Spinal cord (tissue), 10 donors: ENCODE data around the gene LCA5L. TPM values are rescaled to one million over a fixed set of nuclear protein-coding genes. Genes with fewer than 3 reads are reported as not detected.

Source experiments
- DNase-seq, 6 donors: peaks; one replicate each; pipeline versions ENCODE4 v3.0.0 to v3.0.0-alpha.2; 2013 to 2015; ENCODE audit warnings: low spot score in 6 of 6, low read depth in 4 of 6
- H3K27ac ChIP-seq: one replicate; pipeline ENCODE4 v1.5.1; 2013; ENCODE audit warnings: low read depth, low read length, control low read depth
- H3K27me3 ChIP-seq: one replicate; pipeline ENCODE4 v1.6.1; 2013; ENCODE audit warnings: low read length; ENCODE audit not compliant: control insufficient read depth, insufficient read depth
- H3K36me3 ChIP-seq: one replicate; pipeline ENCODE4 v1.6.1; 2013; ENCODE audit warnings: low read length; ENCODE audit not compliant: control insufficient read depth, insufficient read depth
- H3K4me1 ChIP-seq: one replicate; pipeline ENCODE4 v1.6.1; 2013; ENCODE audit warnings: low read length; ENCODE audit not compliant: control insufficient read depth, insufficient read depth
- H3K4me3 ChIP-seq: one replicate; pipeline ENCODE4 v1.5.1; 2013; ENCODE audit warnings: low read depth, low read length, control low read depth
- H3K9me3 ChIP-seq: one replicate; pipeline ENCODE4 v1.6.1; 2013; ENCODE audit warnings: low read length; ENCODE audit not compliant: control insufficient read depth, insufficient read depth
- WGBS: methylation state at CpG from one replicate; pipeline ENCODE4 v1.1.5; 2013; ENCODE audit warnings: missing lambda C conversion rate; ENCODE audit not compliant: insufficient coverage; 5-methylcytosine and 5-hydroxymethylcytosine counted together
- polyA plus RNA-seq, 2 donors: library from polyadenylated mRNA; unstranded; fragments of 120-200 nt; gene quantifications; one replicate each; pipeline ENCODE4 v1.2.1, GENCODE V29; 2013; ENCODE audit not compliant: insufficient read length in 2 of 2
- total RNA-seq, 2 donors: library from RNA; depleted of rRNA in 1 of 2; stranded (reverse); fragments of 120-200 nt in 1 of 2; fragments of >200 nt in 1 of 2; gene quantifications; one replicate each; pipeline versions ENCODE4 v1.2.3 to v1.2.4, GENCODE V29; 2013 to 2014
- donor health status: healthy.

Gene LCA5L
- total and polyA plus RNA-seq, 4 donors, result 2.1 to 4.3 (median 3.1) TPM

GRCh38 chr21:39472786-39473185 is 27.2 kb upstream of the LCA5L start:
- no peak for DNase-seq
- no peaks in the 10 kb centered on the region for H3K4me1 ChIP-seq
- H3K36me3 ChIP-seq, result no peaks in the 10 kb centered on the region
- 100% methylated on average over 1 of the region's 4 CpGs for WGBS
- H3K27ac ChIP-seq, result no peak overlapping the region
- H3K27me3 ChIP-seq, result no peaks in the 10 kb centered on the region
- no peaks in the 10 kb centered on the region for H3K9me3 ChIP-seq
- H3K4me3 ChIP-seq, result no peak overlapping the region

GRCh38 chr21:39471598-39471997 is 26.0 kb upstream of the LCA5L start:
- no peak overlapping the region for H3K4me3 ChIP-seq
- H3K36me3 ChIP-seq, result no peaks in the 10 kb centered on the region
- H3K27ac ChIP-seq, result no peak overlapping the region
- H3K9me3 ChIP-seq, result no peaks in the 10 kb centered on the region
- DNase-seq, result no peak
- H3K4me1 ChIP-seq, result no peaks in the 10 kb centered on the region
- WGBS, result no CpG with 5 or more reads among the region's 3 CpGs
- no peaks in the 10 kb centered on the region for H3K27me3 ChIP-seq

- Histone ChIP-seq H3K36me3 (no peaks in the 10 kb centered on the region), H3K27ac (no peak overlapping the region), H3K9me3 (no peaks in the 10 kb centered on the region), H3K4me1 (no peaks in the 10 kb centered on the region), H3K4me3 (no peak overlapping the region), H3K27me3 (no peaks in the 10 kb centered on the region)
- DNase-seq, result no peak
- 80% methylated on average over 1 of the region's 1 CpG for WGBS
Measured at GRCh38 chr21:39468559-39468958, 23.0 kb upstream of the LCA5L start.

GRCh38 chr21:39467746-39468145 is 22.2 kb upstream of the LCA5L start:
- Histone ChIP-seq H3K36me3 (no peaks in the 10 kb centered on the region), H3K27ac (no peak overlapping the region), H3K27me3 (no peaks in the 10 kb centered on the region), H3K9me3 (no peaks in the 10 kb centered on the region), H3K4me3 (no peak overlapping the region), H3K4me1 (no peaks in the 10 kb centered on the region)
- 91% methylated on average over 3 of the region's 3 CpGs for WGBS
- DNase-seq, result no peak

GRCh38 chr21:39466584-39466983 is 21.0 kb upstream of the LCA5L start:
- H3K9me3 ChIP-seq, result no peaks in the 10 kb centered on the region
- no peaks in the 10 kb centered on the region for H3K4me1 ChIP-seq
- no peak for DNase-seq
- H3K27ac ChIP-seq, result no peak overlapping the region
- no peak overlapping the region for H3K4me3 ChIP-seq
- H3K27me3 ChIP-seq, result no peaks in the 10 kb centered on the region
- H3K36me3 ChIP-seq, result no peaks in the 10 kb centered on the region

GRCh38 chr21:39463308-39463707 is 17.7 kb upstream of the LCA5L start:
- Histone ChIP-seq H3K4me1 (no peaks in the 10 kb centered on the region), H3K36me3 (no peaks in the 10 kb centered on the region), H3K4me3 (no peak overlapping the region), H3K27ac (no peak overlapping the region), H3K9me3 (no peaks in the 10 kb centered on the region), H3K27me3 (no peaks in the 10 kb centered on the region)
- DNase-seq, result no peak
- WGBS, result no CpG with 5 or more reads among the region's 3 CpGs

- Histone ChIP-seq H3K27ac (no peak overlapping the region), H3K36me3 (no peaks in the 10 kb centered on the region), H3K4me3 (no peak overlapping the region), H3K4me1 (no peaks in the 10 kb centered on the region), H3K9me3 (no peaks in the 10 kb centered on the region), H3K27me3 (no peaks in the 10 kb centered on the region)
- no peak for DNase-seq
- 83% methylated on average over 1 of the region's 3 CpGs for WGBS
Measured at GRCh38 chr21:39461419-39461818, 15.8 kb upstream of the LCA5L start.

- Histone ChIP-seq H3K4me1 (peaks cover 13% of the 10 kb centered on the region), H3K4me3 (no peak overlapping the region), H3K27me3 (no peaks in the 10 kb centered on the region), H3K9me3 (no peaks in the 10 kb centered on the region), H3K27ac (no peak overlapping the region), H3K36me3 (no peaks in the 10 kb centered on the region)
- no CpG with 5 or more reads among the region's 3 CpGs for WGBS
- DNase-seq, result no peak
Measured at GRCh38 chr21:39456665-39457064, 11.1 kb upstream of the LCA5L start.

GRCh38 chr21:39454949-39455668 is 9.5 kb upstream of the LCA5L start:
- no peaks in the 10 kb centered on the region for H3K36me3 ChIP-seq
- 64% methylated on average over 4 of the region's 6 CpGs for WGBS
- H3K9me3 ChIP-seq, result no peaks in the 10 kb centered on the region
- no peak overlapping the region for H3K4me3 ChIP-seq
- no peak for DNase-seq
- no peaks in the 10 kb centered on the region for H3K27me3 ChIP-seq
- H3K4me1 ChIP-seq, result peaks cover 17% of the 10 kb centered on the region
- H3K27ac ChIP-seq, result no peak overlapping the region

GRCh38 chr21:39453571-39454179 is 8.1 kb upstream of the LCA5L start:
- DNase-seq, result no peak
- Histone ChIP-seq H3K36me3 (no peaks in the 10 kb centered on the region), H3K27me3 (no peaks in the 10 kb centered on the region), H3K4me3 (no peak overlapping the region), H3K27ac (no peak overlapping the region), H3K4me1 (peaks cover 17% of the 10 kb centered on the region), H3K9me3 (no peaks in the 10 kb centered on the region)
- no CpG with 5 or more reads among the region's 4 CpGs for WGBS
